HEK293T (cell line): ENCODE results near the gene DAD1.

Source experiments
- ARNT ChIP-seq: fragments of 450-650 bp; IDR thresholded peaks from 2 replicates; pipeline ENCODE4 v1.6.1; 2017; ENCODE audit warnings: mild to moderate bottlenecking
- BHLHE40 ChIP-seq: fragments of 450-650 bp; IDR thresholded peaks from 2 replicates; pipeline ENCODE4 v1.6.1; 2016; ENCODE audit warnings: mild to moderate bottlenecking, moderate library complexity, borderline replicate concordance
- CTBP1 ChIP-seq: fragments of 450-650 bp; IDR thresholded peaks from 2 replicates; pipeline ENCODE4 v1.6.1; 2016; ENCODE audit warnings: borderline replicate concordance
- ELF4 ChIP-seq: fragments of 450-650 bp; IDR thresholded peaks from 2 replicates; pipeline ENCODE4 v1.6.1; 2017; ENCODE audit warnings: antibody characterized with exemption
- FOXA1 ChIP-seq: fragments of 450-650 bp; IDR thresholded peaks from 2 replicates; pipeline ENCODE4 v1.6.1; 2016; ENCODE audit warnings: mild to moderate bottlenecking
- FOXM1 ChIP-seq: fragments of 450-650 bp; IDR thresholded peaks from 2 replicates; pipeline ENCODE4 v1.6.1; 2017; ENCODE audit warnings: mild to moderate bottlenecking, borderline replicate concordance
- HDGF ChIP-seq: fragments of 450-650 bp; IDR thresholded peaks from 2 replicates; pipeline ENCODE4 v1.6.1; 2017; ENCODE audit warnings: antibody characterized with exemption, borderline replicate concordance
- L3MBTL2 ChIP-seq: fragments of 450-650 bp; conservative IDR thresholded peaks from 2 replicates; pipeline ENCODE4 v1.6.1; 2016; ENCODE audit warnings: mild to moderate bottlenecking
- LEF1 ChIP-seq: fragments of 450-650 bp; IDR thresholded peaks from 2 replicates; pipeline ENCODE4 v1.6.1; 2017; ENCODE audit warnings: mild to moderate bottlenecking, borderline replicate concordance
- PKNOX1 ChIP-seq: fragments of 450-650 bp; IDR thresholded peaks from 2 replicates; pipeline ENCODE4 v1.6.1; 2016
- SP1 ChIP-seq: fragments of 450-650 bp; IDR thresholded peaks from 2 replicates; pipeline ENCODE4 v1.6.1; 2017
- SUZ12 ChIP-seq: fragments of 450-650 bp; IDR thresholded peaks from 2 replicates; pipeline ENCODE4 v1.6.1; 2016; ENCODE audit warnings: mild to moderate bottlenecking
- ZNF384 ChIP-seq: fragments of 450-650 bp; IDR thresholded peaks from 2 replicates; pipeline ENCODE4 v1.6.1; 2016

DNA sequence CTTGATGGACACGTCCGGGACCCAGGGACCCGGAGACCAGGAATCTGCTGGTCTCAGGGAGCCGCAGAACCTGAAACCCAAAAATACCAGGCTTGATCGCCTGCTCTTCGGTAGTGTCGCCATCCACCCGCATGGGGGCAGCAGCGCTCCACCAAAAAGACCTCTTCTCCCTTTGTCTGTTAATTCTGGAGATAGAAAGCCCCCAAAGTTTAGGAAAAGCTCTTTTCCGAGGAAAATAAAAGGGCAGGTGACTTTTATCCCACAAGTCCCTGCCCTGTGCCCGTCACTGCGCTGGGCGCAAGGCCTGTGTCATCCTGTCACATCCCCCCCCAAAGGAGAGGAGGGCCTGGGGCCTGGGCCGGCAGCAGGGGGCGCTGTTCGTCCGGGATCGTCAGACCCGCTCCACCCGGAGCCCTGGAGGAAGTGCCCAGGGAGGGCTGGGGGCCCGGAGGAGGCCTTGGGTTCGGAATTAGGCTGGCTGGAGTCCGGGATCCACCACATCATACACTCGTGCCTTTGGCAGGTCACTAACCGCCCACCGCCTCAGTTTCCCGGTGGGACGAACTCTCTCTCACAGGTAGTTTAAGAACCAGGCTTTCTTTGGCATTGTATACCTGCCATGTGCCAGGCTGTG, 31.9 kb downstream of the DAD1 start:
- TF ChIP-seq FOXM1 (peak; percentile 34; the same call in 1 of the 2 replicates), BHLHE40 (no peak), FOXA1 (no peak), SUZ12 (no peak), SP1 (no peak), L3MBTL2 (peak; percentile 36; the same call in 1 of the 2 replicates), LEF1 (no peak), PKNOX1 (no peak), ARNT (no peak), CTBP1 (no peak), ZNF384 (no peak), HDGF (no peak), ELF4 (no peak)
